ENCODE measurements around the gene LHX5. TPM values are rescaled to one million over a fixed set of nuclear protein-coding genes. Genes with fewer than 3 reads are reported as not detected.

The LHX5 gene
- total RNA-seq, 1 experiment from 2014 or later, result not detected

- no TSS peak for BruUV-seq (replicated peaks)
- intact Hi-C loops (cut with micrococcal nuclease; ENCODE audit: unreplicated experiment), result no loop called here
- H3K27me3 ChIP-seq (replicated peaks; ENCODE audit: insufficient read depth, low read depth, low read length, poor library complexity), result peaks cover 4% of the 10 kb centered on the region
- TF ChIP-seq, protein P1, sequence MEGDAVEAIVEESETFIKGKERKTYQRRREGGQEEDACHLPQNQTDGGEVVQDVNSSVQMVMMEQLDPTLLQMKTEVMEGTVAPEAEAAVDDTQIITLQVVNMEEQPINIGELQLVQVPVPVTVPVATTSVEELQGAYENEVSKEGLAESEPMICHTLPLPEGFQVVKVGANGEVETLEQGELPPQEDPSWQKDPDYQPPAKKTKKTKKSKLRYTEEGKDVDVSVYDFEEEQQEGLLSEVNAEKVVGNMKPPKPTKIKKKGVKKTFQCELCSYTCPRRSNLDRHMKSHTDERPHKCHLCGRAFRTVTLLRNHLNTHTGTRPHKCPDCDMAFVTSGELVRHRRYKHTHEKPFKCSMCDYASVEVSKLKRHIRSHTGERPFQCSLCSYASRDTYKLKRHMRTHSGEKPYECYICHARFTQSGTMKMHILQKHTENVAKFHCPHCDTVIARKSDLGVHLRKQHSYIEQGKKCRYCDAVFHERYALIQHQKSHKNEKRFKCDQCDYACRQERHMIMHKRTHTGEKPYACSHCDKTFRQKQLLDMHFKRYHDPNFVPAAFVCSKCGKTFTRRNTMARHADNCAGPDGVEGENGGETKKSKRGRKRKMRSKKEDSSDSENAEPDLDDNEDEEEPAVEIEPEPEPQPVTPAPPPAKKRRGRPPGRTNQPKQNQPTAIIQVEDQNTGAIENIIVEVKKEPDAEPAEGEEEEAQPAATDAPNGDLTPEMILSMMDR (conservative IDR thresholded peaks at IDR 0.05; ENCODE audit: low read depth, low read length), result no peak
- no peak for TF ChIP-seq EZH2 (IDR thresholded peaks at IDR 0.05; ENCODE audit: borderline replicate concordance, low read depth, low read length, poor library complexity, severe bottlenecking)
- CTCF ChIA-PET, result no interaction called here
- POLR2A ChIA-PET (ENCODE audit: low non-redundant PET), result no interaction called here
- H3K27ac ChIP-seq (ENCODE audit: low read depth, low read length, poor library complexity, severe bottlenecking), result no peak overlapping the region
- H3K4me1 ChIP-seq (ENCODE audit: insufficient read depth, low read length, poor library complexity, severe bottlenecking), result no peaks in the 10 kb centered on the region
- H3K4me3 ChIP-seq (ENCODE audit: low read depth, low read length, poor library complexity, severe bottlenecking), result no peak overlapping the region
- H3K9me3 ChIP-seq (ENCODE audit: low read depth, low read length, poor library complexity, severe bottlenecking), result no peaks in the 10 kb centered on the region
- no peaks in the 10 kb centered on the region for H3K36me3 ChIP-seq (ENCODE audit: insufficient read depth, low read length, poor library complexity, severe bottlenecking)
- DNase-seq (ENCODE audit: low spot score), result no peak
Observed at GRCh38 chr12:113440336-113440735, 31.3 kb downstream of the LHX5 start.

DNA sequence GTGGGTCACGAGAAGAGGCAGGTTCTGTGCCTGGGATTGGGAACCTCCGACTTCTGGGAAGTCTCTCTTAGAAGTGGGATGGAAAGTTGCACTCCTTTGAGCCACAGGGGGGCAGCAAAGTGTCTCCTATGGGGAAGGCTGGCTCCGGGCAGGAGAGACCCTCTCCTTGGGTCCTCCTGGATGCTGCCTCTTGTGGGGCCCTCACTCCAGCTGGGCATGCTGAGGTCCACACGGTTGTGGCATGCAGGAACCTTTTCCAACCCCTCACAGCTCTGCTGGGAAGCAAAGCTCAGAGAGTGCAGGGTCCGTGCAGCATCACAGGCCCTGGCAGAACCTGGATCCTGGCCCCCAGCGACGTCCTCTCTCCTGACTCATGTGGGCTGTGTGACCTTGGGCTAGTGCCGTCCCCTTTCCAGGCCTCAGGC, 32.1 kb downstream of the LHX5 start:
- no TSS peak for BruUV-seq (replicated peaks)
- H3K27ac ChIP-seq (ENCODE audit: low read depth, low read length, poor library complexity, severe bottlenecking), result no peak overlapping the region
- H3K36me3 ChIP-seq (ENCODE audit: insufficient read depth, low read length, poor library complexity, severe bottlenecking), result no peaks in the 10 kb centered on the region
- H3K4me1 ChIP-seq (ENCODE audit: insufficient read depth, low read length, poor library complexity, severe bottlenecking), result no peaks in the 10 kb centered on the region
- H3K9me3 ChIP-seq (ENCODE audit: low read depth, low read length, poor library complexity, severe bottlenecking), result no peaks in the 10 kb centered on the region
- H3K27me3 ChIP-seq (replicated peaks; ENCODE audit: insufficient read depth, low read depth, low read length, poor library complexity), result peaks cover 4% of the 10 kb centered on the region
- DNase-seq (ENCODE audit: low spot score), result peak; percentile 65
- CTCF ChIA-PET, result no interaction called here
- no peak overlapping the region for H3K4me3 ChIP-seq (ENCODE audit: low read depth, low read length, poor library complexity, severe bottlenecking)
- no peak for TF ChIP-seq EZH2 (IDR thresholded peaks at IDR 0.05; ENCODE audit: borderline replicate concordance, low read depth, low read length, poor library complexity, severe bottlenecking)
- TF ChIP-seq, protein P1 (conservative IDR thresholded peaks at IDR 0.05; ENCODE audit: low read depth, low read length), result peak; percentile 78
- intact Hi-C loops (cut with micrococcal nuclease; ENCODE audit: unreplicated experiment), result loop anchor here (2.0 kb wide), 1 partner anchor 473 kb away; no protein-coding TSS in a partner anchor
- POLR2A ChIA-PET (ENCODE audit: low non-redundant PET), result no interaction called here

DNA sequence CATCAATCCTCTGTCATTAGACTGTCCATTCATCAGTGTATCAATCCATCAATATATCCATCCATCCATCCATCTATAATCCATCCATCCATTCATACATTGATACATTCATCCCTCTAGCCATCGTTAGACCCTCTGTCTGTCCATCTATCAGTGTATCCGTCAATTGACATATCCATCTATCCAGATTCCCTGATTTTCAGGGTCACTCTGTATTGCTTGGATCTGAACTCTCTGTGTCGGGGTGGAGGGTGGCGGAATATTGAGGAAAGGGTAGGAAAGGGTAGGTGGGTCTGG, 32.4 kb downstream of the LHX5 start:
- H3K9me3 ChIP-seq (ENCODE audit: low read depth, low read length, poor library complexity, severe bottlenecking), result no peaks in the 10 kb centered on the region
- POLR2A ChIA-PET (ENCODE audit: low non-redundant PET), result no interaction called here
- DNase-seq (ENCODE audit: low spot score), result no peak
- H3K27ac ChIP-seq (ENCODE audit: low read depth, low read length, poor library complexity, severe bottlenecking), result no peak overlapping the region
- H3K4me3 ChIP-seq (ENCODE audit: low read depth, low read length, poor library complexity, severe bottlenecking), result no peak overlapping the region
- BruUV-seq (replicated peaks), result no TSS peak
- CTCF ChIA-PET, result no interaction called here
- no peak for TF ChIP-seq EZH2 (IDR thresholded peaks at IDR 0.05; ENCODE audit: borderline replicate concordance, low read depth, low read length, poor library complexity, severe bottlenecking)
- TF ChIP-seq, protein P1 (conservative IDR thresholded peaks at IDR 0.05; ENCODE audit: low read depth, low read length), result no peak
- peaks cover 4% of the 10 kb centered on the region for H3K27me3 ChIP-seq (replicated peaks; ENCODE audit: insufficient read depth, low read depth, low read length, poor library complexity)
- H3K4me1 ChIP-seq (ENCODE audit: insufficient read depth, low read length, poor library complexity, severe bottlenecking), result no peaks in the 10 kb centered on the region
- intact Hi-C loops (cut with micrococcal nuclease; ENCODE audit: unreplicated experiment), result loop anchor here (2.0 kb wide), 1 partner anchor 474 kb away; no protein-coding TSS in a partner anchor
- no peaks in the 10 kb centered on the region for H3K36me3 ChIP-seq (ENCODE audit: insufficient read depth, low read length, poor library complexity, severe bottlenecking)
